Ishikawa (cell line): Measurements from ENCODE around the gene CUL4B.

Experiments used
- CEBPB ChIP-seq: IDR thresholded peaks from 2 replicates; pipeline ENCODE4 v1.6.1; 2012
- EGR1 ChIP-seq: IDR thresholded peaks from 2 replicates; pipeline ENCODE4 v1.6.1; 2012
- EP300 ChIP-seq: IDR thresholded peaks from 2 replicates; pipeline ENCODE4 v1.6.1; 2012; ENCODE audit warnings: borderline replicate concordance
- FOXM1 ChIP-seq: IDR thresholded peaks from 2 replicates; pipeline ENCODE4 v1.6.1; 2012; ENCODE audit warnings: low read depth, borderline replicate concordance
- NFIC ChIP-seq: IDR thresholded peaks from 2 replicates; pipeline ENCODE4 v1.6.1; 2012
- RAD21 ChIP-seq: IDR thresholded peaks from 2 replicates; pipeline ENCODE4 v1.6.1; 2012; ENCODE audit warnings: low read depth
- TAF1 ChIP-seq: IDR thresholded peaks from 2 replicates; pipeline ENCODE4 v1.6.1; 2012; ENCODE audit warnings: low read depth, mild to moderate bottlenecking
- TCF12 ChIP-seq: IDR thresholded peaks from 2 replicates; pipeline ENCODE4 v1.6.1; 2012; ENCODE audit warnings: low read depth
- TEAD4 ChIP-seq: IDR thresholded peaks from 2 replicates; pipeline ENCODE4 v1.6.1; 2012
- USF1 ChIP-seq: IDR thresholded peaks from 2 replicates; pipeline ENCODE4 v1.6.1; 2012
- YY1 ChIP-seq: IDR thresholded peaks from 2 replicates; pipeline ENCODE4 v1.6.1; 2012; ENCODE audit warnings: low read depth
- ZBTB7A ChIP-seq: IDR thresholded peaks from 2 replicates; pipeline ENCODE4 v1.6.1; 2012; ENCODE audit warnings: low read depth
- TF ChIP-seq, protein P1 (sequence below): IDR thresholded peaks from 2 replicates; pipeline ENCODE4 v1.6.1; 2012
- TF ChIP-seq, protein P2 (sequence below): IDR thresholded peaks from 2 replicates; pipeline ENCODE4 v1.6.1; 2012; ENCODE audit warnings: low read depth, mild to moderate bottlenecking

CUL4B gene

GRCh38 chrX:120561634-120562568, 1.1 kb upstream of the CUL4B start:
- TF ChIP-seq FOXM1 = no peak
- no peak for TF ChIP-seq EP300
- no peak for TF ChIP-seq TEAD4

GRCh38 chrX:120560405-120560841, 339 bp downstream of the CUL4B start:
- TF ChIP-seq, protein P1, sequence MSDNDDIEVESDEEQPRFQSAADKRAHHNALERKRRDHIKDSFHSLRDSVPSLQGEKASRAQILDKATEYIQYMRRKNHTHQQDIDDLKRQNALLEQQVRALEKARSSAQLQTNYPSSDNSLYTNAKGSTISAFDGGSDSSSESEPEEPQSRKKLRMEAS = no peak
- TF ChIP-seq ZBTB7A (no peak), FOXM1 (no peak), YY1 (no peak), TCF12 (no peak), CEBPB (no peak), RAD21 (no peak), EP300 (no peak)
- TF ChIP-seq, protein P2, sequence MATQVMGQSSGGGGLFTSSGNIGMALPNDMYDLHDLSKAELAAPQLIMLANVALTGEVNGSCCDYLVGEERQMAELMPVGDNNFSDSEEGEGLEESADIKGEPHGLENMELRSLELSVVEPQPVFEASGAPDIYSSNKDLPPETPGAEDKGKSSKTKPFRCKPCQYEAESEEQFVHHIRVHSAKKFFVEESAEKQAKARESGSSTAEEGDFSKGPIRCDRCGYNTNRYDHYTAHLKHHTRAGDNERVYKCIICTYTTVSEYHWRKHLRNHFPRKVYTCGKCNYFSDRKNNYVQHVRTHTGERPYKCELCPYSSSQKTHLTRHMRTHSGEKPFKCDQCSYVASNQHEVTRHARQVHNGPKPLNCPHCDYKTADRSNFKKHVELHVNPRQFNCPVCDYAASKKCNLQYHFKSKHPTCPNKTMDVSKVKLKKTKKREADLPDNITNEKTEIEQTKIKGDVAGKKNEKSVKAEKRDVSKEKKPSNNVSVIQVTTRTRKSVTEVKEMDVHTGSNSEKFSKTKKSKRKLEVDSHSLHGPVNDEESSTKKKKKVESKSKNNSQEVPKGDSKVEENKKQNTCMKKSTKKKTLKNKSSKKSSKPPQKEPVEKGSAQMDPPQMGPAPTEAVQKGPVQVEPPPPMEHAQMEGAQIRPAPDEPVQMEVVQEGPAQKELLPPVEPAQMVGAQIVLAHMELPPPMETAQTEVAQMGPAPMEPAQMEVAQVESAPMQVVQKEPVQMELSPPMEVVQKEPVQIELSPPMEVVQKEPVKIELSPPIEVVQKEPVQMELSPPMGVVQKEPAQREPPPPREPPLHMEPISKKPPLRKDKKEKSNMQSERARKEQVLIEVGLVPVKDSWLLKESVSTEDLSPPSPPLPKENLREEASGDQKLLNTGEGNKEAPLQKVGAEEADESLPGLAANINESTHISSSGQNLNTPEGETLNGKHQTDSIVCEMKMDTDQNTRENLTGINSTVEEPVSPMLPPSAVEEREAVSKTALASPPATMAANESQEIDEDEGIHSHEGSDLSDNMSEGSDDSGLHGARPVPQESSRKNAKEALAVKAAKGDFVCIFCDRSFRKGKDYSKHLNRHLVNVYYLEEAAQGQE = no peak

DNA sequence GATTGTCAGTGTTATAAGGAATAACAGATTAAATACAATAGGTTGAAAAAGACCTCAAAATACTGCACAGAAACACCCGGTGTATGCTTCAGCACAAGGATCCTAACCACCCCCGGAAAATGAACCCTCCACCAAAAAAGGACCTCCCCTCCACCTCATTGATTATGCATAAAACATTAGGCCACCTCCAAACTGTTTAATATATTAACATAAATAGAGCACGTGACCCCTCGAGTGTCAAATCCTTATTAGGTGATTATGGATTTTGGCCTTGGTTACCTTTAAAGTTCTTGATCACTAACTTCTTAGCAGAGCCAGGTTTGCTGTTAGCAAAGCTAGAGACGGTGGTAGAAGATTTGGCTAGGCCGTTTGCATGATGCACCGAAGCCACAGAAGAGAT, 958 bp downstream of the CUL4B start:
- TF ChIP-seq TAF1 = no peak
- TF ChIP-seq TEAD4 = no peak
- peak; percentile 79 for TF ChIP-seq USF1
- no peak for TF ChIP-seq EP300
- TF ChIP-seq EGR1 = no peak

DNA sequence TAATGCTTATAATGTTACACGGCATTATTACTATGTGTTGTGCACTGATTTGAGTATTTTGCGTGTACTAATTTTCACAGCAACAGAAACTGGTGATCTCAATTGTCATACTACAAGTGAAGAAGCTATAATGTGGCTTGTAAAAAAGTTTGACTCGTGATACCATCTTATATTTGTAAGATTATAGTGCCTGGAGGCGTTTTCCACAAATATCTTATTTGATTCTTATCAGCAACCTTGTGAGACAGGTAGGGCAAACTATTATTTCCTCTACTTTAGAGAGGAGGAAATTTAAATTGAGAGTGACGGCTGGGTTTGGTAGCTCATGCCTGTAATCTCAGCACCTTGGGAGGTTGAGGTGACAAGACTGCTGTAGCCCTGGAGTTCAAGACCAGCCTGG, 4.5 kb downstream of the CUL4B start:
- TF ChIP-seq NFIC (no peak), EGR1 (no peak), RAD21 (no peak)
- TF ChIP-seq, protein P2 = no peak

- 0 out of 2 replicates have a peak, but pooled peaks have one; percentile 18 for TF ChIP-seq TEAD4
- no peak for TF ChIP-seq ZBTB7A
These were observed 11.0 kb downstream of the CUL4B start for GRCh38 chrX:120549483-120550452.

- TF ChIP-seq, protein P1 = no peak
- TF ChIP-seq TEAD4 (no peak), USF1 (no peak), YY1 (no peak), TCF12 (no peak), TAF1 (no peak)
- TF ChIP-seq, protein P2 = no peak
These were observed 24.7 kb downstream of the CUL4B start for GRCh38 chrX:120536061-120536460.
